SH-SY5Y (cell line): ENCODE data around the gene MYO18B.

Experiments
- GATA2 ChIP-seq: IDR thresholded peaks from 2 replicates; pipeline ENCODE4 v1.6.1; 2011; ENCODE audit warnings: mild to moderate bottlenecking, low read depth, low read length
- GATA3 ChIP-seq: IDR thresholded peaks from 2 replicates; pipeline ENCODE4 v1.6.1; 2011; ENCODE audit warnings: low read depth, mild to moderate bottlenecking, low read length, moderate library complexity

DNA sequence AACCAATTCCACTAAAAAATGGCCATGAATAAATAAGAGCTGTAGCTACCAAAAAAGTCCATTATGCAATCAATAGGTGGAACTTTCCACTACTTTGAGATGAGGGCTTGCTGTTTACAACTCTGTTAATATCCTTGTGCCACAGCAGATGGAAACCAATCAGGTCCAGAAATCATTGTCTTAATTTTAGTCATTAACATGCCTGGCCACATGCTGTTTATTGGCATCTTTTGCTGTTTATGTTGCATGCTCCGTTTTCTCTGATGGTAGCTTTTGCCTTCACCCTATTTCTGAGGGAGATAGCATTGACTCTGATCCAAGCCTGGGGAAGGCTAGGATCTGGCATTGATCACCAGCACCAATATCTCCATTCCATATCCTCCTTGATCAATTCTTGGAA, 234.4 kb downstream of the MYO18B start:
- TF ChIP-seq GATA2 (no peak), GATA3 (no peak)
